Mesothelial cell of epicardium (in vitro differentiated cells): ENCODE data around the gene PDE3B. TPM values are rescaled to one million over a fixed set of nuclear protein-coding genes. Genes with fewer than 3 reads are reported as not detected.

Experiments used
- DNase-seq, 2 experiments: peaks; one replicate each; pipeline ENCODE4 v3.0.0; 2021; ENCODE audit warnings: low spot score in 2 of 2; ENCODE audit not compliant: unreplicated experiment in 2 of 2
- H3K27ac Mint-ChIP-seq: 2 replicates; pipeline ENCODE4 v1.8.0; 2021; ENCODE audit warnings: mixed read lengths
- H3K27me3 Mint-ChIP-seq: 2 replicates; pipeline ENCODE4 v1.8.0; 2021; ENCODE audit warnings: low read depth, mixed read lengths
- H3K36me3 Mint-ChIP-seq: 2 replicates; pipeline ENCODE4 v1.8.0; 2021; ENCODE audit warnings: mixed read lengths
- H3K4me1 Mint-ChIP-seq: 2 replicates; pipeline ENCODE4 v1.8.0; 2021; ENCODE audit warnings: mixed read lengths
- H3K4me3 Mint-ChIP-seq: 2 replicates; pipeline ENCODE4 v1.8.0; 2021; ENCODE audit warnings: mild to moderate bottlenecking, moderate library complexity, mixed read lengths
- H3K9me3 Mint-ChIP-seq: 2 replicates; pipeline ENCODE4 v1.8.0; 2021; ENCODE audit warnings: mixed read lengths
- total RNA-seq: library from RNA; stranded (reverse); gene quantifications from 3 replicates; pipeline ENCODE4 v1.2.1, GENCODE V29; 2021
- TF ChIP-seq, protein P1 (sequence below): fragments of 200-600 bp; sonication (generic); IDR thresholded peaks from one replicate; pipeline ENCODE4 v1.5.0; 2021; ENCODE audit warnings: antibody characterized with exemption; ENCODE audit not compliant: unreplicated experiment

Gene PDE3B
- total RNA-seq, 1 donor from 2014 or later: 12.3 TPM

DNA sequence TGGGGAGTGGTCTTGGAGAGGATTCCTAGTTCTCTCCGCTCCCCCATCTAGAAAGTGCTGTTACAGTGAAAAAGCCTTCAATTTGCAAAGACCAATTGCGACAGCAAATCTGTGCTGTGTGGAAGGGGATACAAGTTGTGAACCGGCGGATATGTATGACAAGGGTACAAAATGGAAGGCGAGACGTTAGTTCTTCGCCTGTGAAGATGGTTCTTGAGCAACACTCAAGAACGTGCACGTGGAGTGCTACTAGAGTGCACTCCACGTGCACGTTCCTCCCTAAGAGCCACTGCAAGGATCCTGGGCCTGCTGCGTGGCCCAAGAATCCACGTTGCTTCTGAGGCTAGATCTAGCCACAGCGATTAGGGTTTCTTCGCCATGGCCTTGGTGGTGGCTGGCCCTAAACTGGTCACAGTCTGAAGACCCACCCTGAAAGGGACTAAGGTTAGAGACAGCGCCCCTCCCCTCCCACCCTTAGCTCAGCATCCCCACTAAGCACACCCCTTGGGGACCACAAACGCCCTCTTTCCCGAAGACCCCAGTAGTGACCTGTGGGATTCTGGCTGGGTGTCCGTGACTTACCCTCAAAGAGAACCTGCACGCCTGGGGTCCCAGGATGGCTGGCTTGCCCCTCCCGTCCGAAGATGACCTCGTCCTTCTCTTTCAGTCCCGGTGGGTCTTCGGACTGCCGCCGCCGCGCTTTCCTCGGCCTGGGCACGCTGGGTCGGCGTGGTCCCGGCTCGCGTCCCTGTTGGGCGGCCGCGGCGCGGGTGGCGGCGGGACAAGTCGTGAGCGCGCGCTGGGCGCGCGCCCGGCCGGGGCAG, 519 bp upstream of the PDE3B start:
- Mint-ChIP-seq H3K36me3 (no peaks in the 10 kb centered on the region), H3K4me1 (peaks cover 43% of the 10 kb centered on the region), H3K4me3 (peak overlapping the region; percentile 68), H3K27me3 (peaks cover 8% of the 10 kb centered on the region), H3K27ac (peak overlapping the region; percentile 75), H3K9me3 (no peaks in the 10 kb centered on the region)
- TF ChIP-seq, protein P1, sequence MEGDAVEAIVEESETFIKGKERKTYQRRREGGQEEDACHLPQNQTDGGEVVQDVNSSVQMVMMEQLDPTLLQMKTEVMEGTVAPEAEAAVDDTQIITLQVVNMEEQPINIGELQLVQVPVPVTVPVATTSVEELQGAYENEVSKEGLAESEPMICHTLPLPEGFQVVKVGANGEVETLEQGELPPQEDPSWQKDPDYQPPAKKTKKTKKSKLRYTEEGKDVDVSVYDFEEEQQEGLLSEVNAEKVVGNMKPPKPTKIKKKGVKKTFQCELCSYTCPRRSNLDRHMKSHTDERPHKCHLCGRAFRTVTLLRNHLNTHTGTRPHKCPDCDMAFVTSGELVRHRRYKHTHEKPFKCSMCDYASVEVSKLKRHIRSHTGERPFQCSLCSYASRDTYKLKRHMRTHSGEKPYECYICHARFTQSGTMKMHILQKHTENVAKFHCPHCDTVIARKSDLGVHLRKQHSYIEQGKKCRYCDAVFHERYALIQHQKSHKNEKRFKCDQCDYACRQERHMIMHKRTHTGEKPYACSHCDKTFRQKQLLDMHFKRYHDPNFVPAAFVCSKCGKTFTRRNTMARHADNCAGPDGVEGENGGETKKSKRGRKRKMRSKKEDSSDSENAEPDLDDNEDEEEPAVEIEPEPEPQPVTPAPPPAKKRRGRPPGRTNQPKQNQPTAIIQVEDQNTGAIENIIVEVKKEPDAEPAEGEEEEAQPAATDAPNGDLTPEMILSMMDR: no peak
- DNase-seq: peak in 1 of 2 experiments; percentile 48

DNA sequence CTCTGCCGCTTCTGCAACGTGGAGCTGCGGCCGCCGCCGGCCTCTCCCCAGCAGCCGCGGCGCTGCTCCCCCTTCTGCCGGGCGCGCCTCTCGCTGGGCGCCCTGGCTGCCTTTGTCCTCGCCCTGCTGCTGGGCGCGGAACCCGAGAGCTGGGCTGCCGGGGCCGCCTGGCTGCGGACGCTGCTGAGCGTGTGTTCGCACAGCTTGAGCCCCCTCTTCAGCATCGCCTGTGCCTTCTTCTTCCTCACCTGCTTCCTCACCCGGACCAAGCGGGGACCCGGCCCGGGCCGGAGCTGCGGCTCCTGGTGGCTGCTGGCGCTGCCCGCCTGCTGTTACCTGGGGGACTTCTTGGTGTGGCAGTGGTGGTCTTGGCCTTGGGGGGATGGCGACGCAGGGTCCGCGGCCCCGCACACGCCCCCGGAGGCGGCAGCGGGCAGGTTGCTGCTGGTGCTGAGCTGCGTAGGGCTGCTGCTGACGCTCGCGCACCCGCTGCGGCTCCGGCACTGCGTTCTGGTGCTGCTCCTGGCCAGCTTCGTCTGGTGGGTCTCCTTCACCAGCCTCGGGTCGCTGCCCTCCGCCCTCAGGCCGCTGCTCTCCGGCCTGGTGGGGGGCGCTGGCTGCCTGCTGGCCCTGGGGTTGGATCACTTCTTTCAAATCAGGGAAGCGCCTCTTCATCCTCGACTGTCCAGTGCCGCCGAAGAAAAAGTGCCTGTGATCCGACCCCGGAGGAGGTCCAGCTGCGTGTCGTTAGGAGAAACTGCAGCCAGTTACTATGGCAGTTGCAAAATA, 816 bp downstream of the PDE3B start:
- Mint-ChIP-seq H3K27me3 (peaks cover 8% of the 10 kb centered on the region), H3K9me3 (no peaks in the 10 kb centered on the region), H3K36me3 (no peaks in the 10 kb centered on the region), H3K27ac (peak overlapping the region; percentile 32), H3K4me3 (peak overlapping the region; percentile 83), H3K4me1 (peaks cover 44% of the 10 kb centered on the region)
- DNase-seq: peak; percentile 24 to 71
- TF ChIP-seq, protein P1: no peak

DNA sequence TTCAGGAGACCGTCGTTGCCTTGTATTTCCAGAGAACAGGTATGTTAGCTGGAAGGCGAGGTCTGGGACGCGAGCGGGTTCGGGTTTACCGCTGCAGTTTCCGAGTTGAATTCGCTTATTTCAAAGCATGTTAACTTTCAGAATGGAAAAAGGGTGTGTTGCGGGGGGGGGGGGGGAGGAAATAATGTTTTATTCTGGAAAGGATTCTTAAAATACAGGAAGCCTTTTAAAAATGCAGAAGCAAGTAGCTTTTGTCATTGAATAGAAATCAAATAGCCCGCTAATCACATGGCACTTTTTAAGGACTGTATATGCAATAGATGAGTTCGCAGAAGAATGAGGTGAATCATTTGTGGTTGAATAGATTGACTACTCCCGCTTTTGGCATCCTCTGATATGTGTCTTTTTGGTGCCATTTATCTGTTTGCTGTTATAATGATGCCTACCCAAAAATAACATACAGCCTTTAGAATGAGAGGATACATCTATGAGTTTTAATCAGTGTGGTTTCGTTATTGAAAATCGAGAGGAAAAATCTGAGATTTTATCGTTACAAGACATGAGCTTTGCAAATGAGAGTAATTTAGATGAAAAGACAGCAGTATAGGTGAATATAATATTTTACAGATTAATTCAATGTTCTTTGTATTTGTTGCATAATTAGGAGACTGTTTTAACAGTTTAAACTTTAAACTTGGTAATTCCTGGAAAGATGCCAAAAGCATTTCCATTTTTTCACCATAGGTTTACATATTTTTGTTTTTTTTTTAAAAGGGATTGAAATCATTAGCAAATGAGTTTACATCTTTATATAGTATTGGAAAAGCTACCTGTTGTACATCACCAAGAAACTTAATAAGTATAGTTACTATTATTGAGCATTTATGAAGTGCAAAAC, 1.7 kb downstream of the PDE3B start:
- Mint-ChIP-seq H3K27me3 (peaks cover 8% of the 10 kb centered on the region), H3K4me1 (peaks cover 37% of the 10 kb centered on the region), H3K27ac (peak overlapping the region; percentile 32), H3K36me3 (peaks cover under 1% of the 10 kb centered on the region), H3K9me3 (peaks cover under 1% of the 10 kb centered on the region), H3K4me3 (peak overlapping the region; percentile 83)
- DNase-seq: no peak
- TF ChIP-seq, protein P1: no peak

DNA sequence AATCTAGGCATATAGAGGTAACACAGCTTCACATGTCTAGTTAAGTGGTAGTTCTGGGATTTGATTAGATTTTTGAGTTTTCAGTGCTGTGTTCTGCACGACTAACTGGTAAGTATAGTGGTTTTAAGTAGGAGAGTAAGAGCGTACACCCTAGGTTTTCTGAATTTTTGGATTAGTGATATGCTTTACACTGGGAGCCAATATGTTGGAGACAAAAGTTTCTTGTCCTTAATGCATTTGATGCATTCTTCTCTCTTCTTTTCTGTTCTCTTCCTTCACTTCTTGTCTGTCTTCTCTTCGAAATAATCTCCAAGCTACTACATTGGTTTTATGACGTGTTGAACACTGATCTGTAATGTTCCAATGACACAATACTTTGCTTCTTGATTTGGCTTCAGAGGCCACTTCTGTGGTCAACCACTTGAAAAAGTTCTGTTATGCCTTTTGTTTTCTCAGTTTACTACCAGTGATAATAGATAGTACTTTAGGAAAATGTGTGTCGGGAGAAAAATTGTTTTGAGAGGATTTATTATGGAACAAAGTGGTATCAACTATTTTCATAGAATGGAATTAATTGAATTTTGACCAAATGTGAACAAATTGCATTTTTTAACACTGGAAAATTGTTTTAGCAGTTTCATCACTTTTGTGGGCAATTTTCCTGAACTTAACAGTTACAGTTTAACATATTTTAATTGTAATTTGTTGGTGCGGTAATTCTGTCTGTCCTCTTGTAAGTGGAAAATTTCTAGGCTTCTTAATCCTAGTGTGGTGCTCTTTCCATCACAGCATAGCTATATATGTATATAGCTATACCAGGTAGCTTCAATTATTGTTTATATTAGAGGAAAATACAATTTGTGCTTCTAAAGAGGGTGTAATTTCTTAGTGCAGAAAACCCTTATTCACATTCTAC, 2.6 kb downstream of the PDE3B start:
- H3K27ac Mint-ChIP-seq: no peak overlapping the region
- TF ChIP-seq, protein P1: no peak

More for the DNA sequence above, 2.6 kb downstream of the PDE3B start:
- Mint-ChIP-seq H3K36me3 (peaks cover 6% of the 10 kb centered on the region), H3K9me3 (peaks cover 8% of the 10 kb centered on the region), H3K4me3 (peak overlapping the region; percentile 83), H3K27me3 (peaks cover 8% of the 10 kb centered on the region), H3K4me1 (peaks cover 36% of the 10 kb centered on the region)
- DNase-seq: no peak
